Mesenchymal stem cell (in vitro differentiated cells and primary cell): ENCODE measurements around the gene ZNF200.
A peak's percentile ranks its signal among the peaks of the same experiment; 100 is the strongest.

ENCODE experiments used
- DNase-seq: peaks from one replicate; pipeline ENCODE4 v3.0.0-alpha.2; 2013
- H2AFZ ChIP-seq: one replicate; pipeline ENCODE4 v1.6.1; 2013; ENCODE audit warnings: low read depth, mild to moderate bottlenecking, control low read depth, inconsistent platforms, low read length, moderate library complexity
- H2AK5ac ChIP-seq: 2 replicates; pipeline ENCODE4 v1.6.1; 2013; ENCODE audit warnings: low read length, moderate library complexity, mild to moderate bottlenecking, inconsistent platforms; ENCODE audit not compliant: severe bottlenecking
- H2BK120ac ChIP-seq: one replicate; pipeline ENCODE4 v1.6.1; 2013; ENCODE audit warnings: low read depth, mild to moderate bottlenecking, inconsistent platforms, low read length, moderate library complexity
- H2BK12ac ChIP-seq, 2 experiments: one replicate each; pipeline ENCODE4 v1.6.1; 2013; ENCODE audit warnings: inconsistent platforms in 2 of 2, low read length in 2 of 2, mild to moderate bottlenecking in 2 of 2, moderate library complexity in 2 of 2, control low read depth in 1 of 2
- H2BK15ac ChIP-seq: one replicate; pipeline ENCODE4 v1.6.1; 2013; ENCODE audit warnings: mild to moderate bottlenecking, low read depth, inconsistent platforms; ENCODE audit not compliant: poor library complexity, severe bottlenecking
- H2BK5ac ChIP-seq: 2 replicates; pipeline ENCODE4 v1.6.1; 2013; ENCODE audit warnings: low read depth, mild to moderate bottlenecking, low read length, control low read depth, inconsistent platforms; ENCODE audit not compliant: poor library complexity, severe bottlenecking
- H3K14ac ChIP-seq, 2 experiments: one replicate each; pipeline ENCODE4 v1.6.1; 2013; ENCODE audit warnings: inconsistent platforms in 2 of 2, low read length in 2 of 2, control low read depth in 1 of 2, mild to moderate bottlenecking in 1 of 2, moderate library complexity in 1 of 2
- H3K18ac ChIP-seq, 2 experiments: one replicate each; pipeline ENCODE4 v1.6.1; 2013; ENCODE audit warnings: inconsistent platforms in 2 of 2, low read length in 2 of 2, control low read depth in 1 of 2, low read depth in 1 of 2, mild to moderate bottlenecking in 1 of 2
- H3K23ac ChIP-seq, 2 experiments: one replicate each; pipeline ENCODE4 v1.6.1; 2013; ENCODE audit warnings: inconsistent platforms in 2 of 2, low read length in 2 of 2, mild to moderate bottlenecking in 2 of 2, moderate library complexity in 2 of 2, control low read depth in 1 of 2
- H3K27ac ChIP-seq: 2 replicates; pipeline ENCODE4 v1.5.1; 2013; ENCODE audit warnings: mild to moderate bottlenecking, moderate library complexity, low read length, control low read depth, inconsistent platforms; ENCODE audit not compliant: poor library complexity, severe bottlenecking
- H3K27me3 ChIP-seq, 2 experiments: 2 replicates each; pipeline versions ENCODE4 v1.6.1 to v1.7.0; 2013; ENCODE audit warnings: low read length in 2 of 2, mild to moderate bottlenecking in 2 of 2, moderate library complexity in 2 of 2, control low read depth in 1 of 2, inconsistent platforms in 1 of 2; ENCODE audit not compliant: control insufficient read depth in 1 of 2, insufficient read depth in 1 of 2
- H3K36me3 ChIP-seq, 2 experiments: 2 replicates each; pipeline versions ENCODE4 v1.6.1 to v1.7.0; 2013; ENCODE audit warnings: low read length in 2 of 2, control low read depth in 1 of 2, inconsistent platforms in 1 of 2, low read depth in 1 of 2, mild to moderate bottlenecking in 1 of 2; ENCODE audit not compliant: insufficient read depth in 2 of 2, control insufficient read depth in 1 of 2
- H3K4ac ChIP-seq, 2 experiments: one replicate each; pipeline ENCODE4 v1.6.1; 2013; ENCODE audit warnings: inconsistent platforms in 2 of 2, low read length in 2 of 2, mild to moderate bottlenecking in 2 of 2, moderate library complexity in 2 of 2, control low read depth in 1 of 2, low read depth in 1 of 2
- H3K4me1 ChIP-seq: 2 replicates; pipeline ENCODE4 v1.6.1; 2013; ENCODE audit warnings: low read depth, low read length, control low read depth; ENCODE audit not compliant: control insufficient read depth, insufficient read depth
- H3K4me2 ChIP-seq: 2 replicates; pipeline ENCODE4 v1.6.1; 2013; ENCODE audit warnings: low read length, mild to moderate bottlenecking, inconsistent platforms; ENCODE audit not compliant: poor library complexity, severe bottlenecking
- H3K4me3 ChIP-seq, 2 experiments: 2 replicates each; pipeline versions ENCODE4 v1.5.1 to v1.7.0; 2013; ENCODE audit warnings: low read length in 2 of 2, mild to moderate bottlenecking in 2 of 2, control low read depth in 1 of 2, low read depth in 1 of 2; ENCODE audit not compliant: insufficient read depth in 1 of 2
- H3K79me1 ChIP-seq: replicated peaks from 2 replicates; pipeline ENCODE4 v1.6.1; 2013; ENCODE audit warnings: mild to moderate bottlenecking, control low read depth, low read length, inconsistent platforms; ENCODE audit not compliant: poor library complexity, severe bottlenecking
- H3K9ac ChIP-seq: 2 replicates; pipeline ENCODE4 v1.7.0; 2013; ENCODE audit warnings: mild to moderate bottlenecking, low read length, moderate library complexity
- H3K9me3 ChIP-seq: 2 replicates; pipeline ENCODE4 v1.7.0; 2013; ENCODE audit warnings: mild to moderate bottlenecking, low read length; ENCODE audit not compliant: control insufficient read depth
- H4K8ac ChIP-seq: one replicate; pipeline ENCODE4 v1.6.1; 2013; ENCODE audit warnings: inconsistent platforms, mild to moderate bottlenecking, low read length, moderate library complexity
- H4K91ac ChIP-seq: one replicate; pipeline ENCODE4 v1.6.1; 2013; ENCODE audit warnings: mild to moderate bottlenecking, low read length, inconsistent platforms
- WGBS: methylation state at CpG from one replicate; pipeline ENCODE4 v1.1.7; 2013; ENCODE audit warnings: mixed read lengths; 5-methylcytosine and 5-hydroxymethylcytosine counted together

Gene ZNF200

GRCh38 chr16:3193221-3194212, 41.4 kb downstream of the ZNF200 start:
- Histone ChIP-seq H2AK5ac (no peak overlapping the region), H3K23ac (no peak overlapping the region), H3K27me3 (peaks cover 19 to 51% of the 10 kb centered on the region in 2 experiments), H4K91ac (no peak overlapping the region), H3K4ac (no peak overlapping the region), H2BK5ac (no peak overlapping the region), H2AFZ (no peak overlapping the region), H3K4me3 (no peak overlapping the region), H2BK15ac (no peak overlapping the region), H2BK12ac (no peak overlapping the region), H3K79me1 (no peaks in the 10 kb centered on the region), H4K8ac (no peak overlapping the region), H3K14ac (no peak overlapping the region), H3K4me1 (peaks cover 21% of the 10 kb centered on the region), H2BK120ac (no peak overlapping the region), H3K27ac (no peak overlapping the region), H3K9ac (no peak overlapping the region), H3K18ac (no peak overlapping the region), H3K36me3 (no peaks in the 10 kb centered on the region), H3K9me3 (no peaks in the 10 kb centered on the region), H3K4me2 (no peak overlapping the region)
- no peak for DNase-seq
- WGBS: 90% methylated on average over 47 of the region's 49 CpGs

- Histone ChIP-seq H3K4me1 (peaks cover 22% of the 10 kb centered on the region), H3K14ac (no peak overlapping the region), H4K8ac (no peak overlapping the region), H2BK120ac (no peak overlapping the region), H3K9ac (no peak overlapping the region), H3K4ac (no peak overlapping the region), H2BK5ac (no peak overlapping the region), H2AFZ (no peak overlapping the region), H3K79me1 (no peaks in the 10 kb centered on the region), H3K23ac (no peak overlapping the region), H3K27ac (no peak overlapping the region), H2BK15ac (no peak overlapping the region), H2AK5ac (no peak overlapping the region), H3K4me2 (no peak overlapping the region), H3K27me3 (peaks cover 13 to 46% of the 10 kb centered on the region in 2 experiments), H3K4me3 (no peak overlapping the region), H3K36me3 (no peaks in the 10 kb centered on the region), H3K18ac (no peak overlapping the region), H2BK12ac (no peak overlapping the region), H4K91ac (no peak overlapping the region), H3K9me3 (no peaks in the 10 kb centered on the region)
- no peak for DNase-seq
- WGBS: 80% methylated on average over 36 of the region's 36 CpGs
Observed at GRCh38 chr16:3192476-3193019, 42.4 kb downstream of the ZNF200 start.

- Histone ChIP-seq H3K18ac (no peak overlapping the region), H2AK5ac (no peak overlapping the region), H3K14ac (no peak overlapping the region), H3K9ac (no peak overlapping the region), H3K23ac (no peak overlapping the region), H2AFZ (no peak overlapping the region), H2BK5ac (no peak overlapping the region), H2BK120ac (no peak overlapping the region), H3K4me3 (peak overlapping the region in 1 of 2 experiments; percentile 52), H3K4ac (no peak overlapping the region), H3K27me3 (peaks cover 12 to 48% of the 10 kb centered on the region in 2 experiments), H3K36me3 (no peaks in the 10 kb centered on the region), H3K9me3 (no peaks in the 10 kb centered on the region), H3K4me2 (peak overlapping the region; percentile 58), H3K79me1 (no peaks in the 10 kb centered on the region), H4K8ac (no peak overlapping the region), H3K4me1 (peaks cover 22% of the 10 kb centered on the region), H3K27ac (no peak overlapping the region), H2BK12ac (no peak overlapping the region), H2BK15ac (no peak overlapping the region), H4K91ac (no peak overlapping the region)
- WGBS: 3% methylated on average over 16 of the region's 16 CpGs
- no peak for DNase-seq
Observed at GRCh38 chr16:3190949-3191353, 44.0 kb downstream of the ZNF200 start.

- H4K91ac ChIP-seq: no peak overlapping the region
- 13% methylated on average over 7 of the region's 11 CpGs for WGBS
- H2BK15ac ChIP-seq: no peak overlapping the region
- peak overlapping the region in 1 of 2 experiments; percentile 78 for H3K4me3 ChIP-seq
- H2AK5ac ChIP-seq: no peak overlapping the region
- H4K8ac ChIP-seq: no peak overlapping the region
- H3K4me2 ChIP-seq: peak overlapping the region; percentile 71
- H3K9me3 ChIP-seq: no peaks in the 10 kb centered on the region
- peaks cover 22% of the 10 kb centered on the region for H3K4me1 ChIP-seq
- H2AFZ ChIP-seq: no peak overlapping the region
- H3K14ac ChIP-seq: no peak overlapping the region
- H3K79me1 ChIP-seq: no peaks in the 10 kb centered on the region
- no peak overlapping the region for H3K4ac ChIP-seq
- no peak overlapping the region for H3K9ac ChIP-seq
- no peak overlapping the region for H2BK5ac ChIP-seq
- peak; percentile 35 for DNase-seq
- H3K27me3 ChIP-seq: peaks cover 8 to 43% of the 10 kb centered on the region in 2 experiments
- H3K36me3 ChIP-seq: no peaks in the 10 kb centered on the region
- peak overlapping the region in 1 of 2 experiments; percentile 70 for H3K23ac ChIP-seq
- no peak overlapping the region for H2BK120ac ChIP-seq
- no peak overlapping the region for H3K27ac ChIP-seq
- no peak overlapping the region for H2BK12ac ChIP-seq
- H3K18ac ChIP-seq: no peak overlapping the region
Observed at GRCh38 chr16:3189869-3190268, 45.1 kb downstream of the ZNF200 start.
